Measurements from ENCODE around the gene PNPLA6. TPM values are rescaled to one million over a fixed set of nuclear protein-coding genes. Genes with fewer than 3 reads are reported as not detected.

Gene PNPLA6
- total RNA-seq, 1 experiment from 2014 or later = 176 TPM

GRCh38 chr19:7521551-7522071 lies 13.9 kb upstream of the PNPLA6 start:
- TF ChIP-seq TCF7L2 (IDR thresholded peaks at IDR 0.05; ENCODE audit: low read depth, low read length) (no peak), CTCF (IDR thresholded peaks at IDR 0.05) (no peak), REST (IDR thresholded peaks at IDR 0.05; ENCODE audit: insufficient read depth in 1 of 2, low read depth in 2 of 2, low read length in 1 of 2) (no peak), POLR2AphosphoS5 (IDR thresholded peaks at IDR 0.05; ENCODE audit: low read depth, low read length) (no peak), SIN3A (IDR thresholded peaks at IDR 0.05; ENCODE audit: borderline replicate concordance, insufficient read depth, low read depth, low read length) (no peak)
- ATAC-seq (no peak), DNase-seq (ENCODE audit: low read depth, low spot score) (no peak)
- ChIA-PET CTCF (no interaction called here), POLR2A (interaction anchor here (0.6 kb wide), 1 partner anchor 149 kb away, joined by 5 read pairs; no protein-coding TSS in a partner anchor)
- H3K4me1 ChIP-seq (ENCODE audit: control insufficient read depth, insufficient read depth, low read length) = no peaks in the 10 kb centered on the region; the same call in 1 of the 2 replicates
- H3K9me3 ChIP-seq (ENCODE audit: control insufficient read depth, insufficient read depth, low read depth, low read length) = no peaks in the 10 kb centered on the region
- no peaks in the 10 kb centered on the region; the same call in 1 of the 2 replicates for H3K36me3 ChIP-seq (ENCODE audit: control insufficient read depth, insufficient read depth, low read length)
- peak overlapping the region; percentile 85 for H3K27ac ChIP-seq (ENCODE audit: low read length)
- intact Hi-C loops (cut with micrococcal nuclease; ENCODE audit: unreplicated experiment) (no loop called here), in situ Hi-C loops (cut with HindIII; ENCODE audit: low pct_unique_long_range_greater_than_20kb, low sequenced_read_pairs) (no loop called here)
- no TSS peak for BruUV-seq (replicated peaks)
- peak overlapping the region; percentile 63 to 73 for H3K4me3 ChIP-seq (ENCODE audit: low read depth in 2 of 2, low read length in 2 of 2)
- H3K27me3 ChIP-seq (ENCODE audit: control insufficient read depth, insufficient read depth, low read length) = no peaks in the 10 kb centered on the region

- in situ Hi-C loops (cut with HindIII; ENCODE audit: low pct_unique_long_range_greater_than_20kb, low sequenced_read_pairs) = no loop called here
- peak within 1 kb of the TSS; percentile 85 for H3K27ac ChIP-seq (ENCODE audit: low read length)
- POLR2A ChIA-PET = interaction anchor here (0.6 kb wide), 1 partner anchor 149 kb away, joined by 5 read pairs; no protein-coding TSS in a partner anchor
Measured at GRCh38 chr19:7522072-7522922, 13.2 kb upstream of the PNPLA6 start, which contains the start of gene MCOLN1. Gene MCOLN1 (plus strand): TSS chr19:7522624. CDS start chr19:7522751, 127 bp downstream.

More at GRCh38 chr19:7522072-7522922, 13.2 kb upstream of the PNPLA6 start, which contains the start of gene MCOLN1:
- BruUV-seq (replicated peaks) = no TSS peak
- intact Hi-C loops (cut with micrococcal nuclease; ENCODE audit: unreplicated experiment) = no loop called here
- Histone ChIP-seq H3K36me3 (ENCODE audit: control insufficient read depth, insufficient read depth, low read length) (no peaks in the 10 kb centered on the region; the same call in 1 of the 2 replicates), H3K4me3 (ENCODE audit: low read depth in 2 of 2, low read length in 2 of 2) (peak within 1 kb of the TSS; percentile 73 to 81), H3K27me3 (ENCODE audit: control insufficient read depth, insufficient read depth, low read length) (no peaks in the 10 kb centered on the region), H3K9me3 (ENCODE audit: control insufficient read depth, insufficient read depth, low read depth, low read length) (no peaks in the 10 kb centered on the region), H3K4me1 (ENCODE audit: control insufficient read depth, insufficient read depth, low read length) (no peaks in the 10 kb centered on the region)
- peak; percentile 43; the same call in 1 of the 2 replicates for TF ChIP-seq POLR2AphosphoS5 (IDR thresholded peaks at IDR 0.05; ENCODE audit: low read depth, low read length)
- peak in 1 of 2 experiments; percentile 58; a peak in 1 of 4 replicates for TF ChIP-seq REST (IDR thresholded peaks at IDR 0.05; ENCODE audit: insufficient read depth in 1 of 2, low read depth in 2 of 2, low read length in 1 of 2)
- no peak for TF ChIP-seq CTCF (IDR thresholded peaks at IDR 0.05)
- TF ChIP-seq TCF7L2 (IDR thresholded peaks at IDR 0.05; ENCODE audit: low read depth, low read length) = peak; percentile 79
- TF ChIP-seq SIN3A (IDR thresholded peaks at IDR 0.05; ENCODE audit: borderline replicate concordance, insufficient read depth, low read depth, low read length) = peak; percentile 99; the same call in 1 of the 2 replicates
- ATAC-seq (peak; percentile 89), DNase-seq (ENCODE audit: low read depth, low spot score) (peak; percentile 66)
- CTCF ChIA-PET = no interaction called here

Measured in Panc1 (cell line).